Body of pancreas (tissue), 4 donors: ENCODE data around the gene SIN3A.

Source experiments
- CTCF ChIP-seq, 7 experiments: fragments of 450-650 bp in 4 of 7; fragments of 200-600 bp in 3 of 7; sonication (generic) in 3 of 7; IDR thresholded peaks; one replicate each; pipeline ENCODE4 v1.5.1; 2016 to 2019; ENCODE audit warnings: antibody characterized with exemption in 7 of 7
- POLR2A ChIP-seq, 3 donors: fragments of 450-650 bp; IDR thresholded peaks; one replicate each; pipeline ENCODE4 v1.6.1; 2016; ENCODE audit warnings: antibody characterized with exemption in 3 of 3, mild to moderate bottlenecking in 2 of 3

- TF ChIP-seq CTCF (IDR thresholded peaks at IDR 0.05) (no peak), POLR2A (IDR thresholded peaks at IDR 0.05) (peak; percentile 20 to 37 (median 29))
Observed at GRCh38 chr15:75348562-75349350, 102.7 kb downstream of the SIN3A start.
